HG02642 (cell line): ENCODE data around the gene CCDC18.
"Not testable (repeated sequence)": the region's sequence is repeated elsewhere in the genome, so short reads cannot be mapped to it uniquely, and the experiment has no call there.

Experiments used
- ATAC-seq: cut with Tn5 transposase; IDR thresholded peaks from one replicate; pipeline ENCODE4 v1.9.1; 2021; ENCODE audit warnings: mild to moderate bottlenecking; ENCODE audit not compliant: unreplicated experiment, poor library complexity

CCDC18 gene

DNA sequence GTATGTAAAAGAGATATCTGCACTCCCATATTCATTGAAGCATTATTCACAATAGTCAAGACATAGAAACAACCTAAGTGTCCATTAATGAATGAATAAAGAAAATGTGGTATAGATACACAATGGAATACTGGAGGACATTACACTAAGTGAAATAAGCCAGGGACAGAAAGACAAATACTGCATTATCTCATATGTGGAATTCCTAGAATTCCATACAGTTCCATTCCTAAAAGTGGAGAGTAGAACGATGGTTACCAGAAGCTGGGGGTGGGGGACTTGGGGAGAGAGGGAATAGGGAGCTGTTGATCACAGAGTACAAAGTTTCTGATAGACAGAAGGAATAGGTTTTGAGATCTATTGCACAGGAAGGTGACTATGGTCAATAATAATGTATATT, 7.7 kb upstream of the CCDC18 start:
- ATAC-seq: no peak

DNA sequence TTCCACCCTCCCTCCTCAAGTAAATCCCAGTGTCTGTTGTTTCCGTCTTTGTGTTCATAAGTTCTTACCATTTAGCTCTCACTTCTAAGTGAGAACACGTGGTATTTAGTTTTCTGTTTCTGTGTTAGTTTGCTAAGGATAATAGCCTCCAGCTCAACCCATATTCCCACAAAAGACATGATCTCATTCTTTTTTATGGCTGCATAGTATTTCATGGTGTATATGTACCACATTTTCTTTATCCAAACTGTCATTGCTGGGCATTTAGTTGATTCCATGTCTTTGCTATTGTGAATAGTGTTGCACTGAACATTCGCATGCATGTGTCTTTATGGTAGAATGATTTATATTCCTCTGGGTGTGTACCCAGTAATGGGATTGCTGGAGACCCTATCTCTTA, 5.9 kb upstream of the CCDC18 start:
- not testable (repeated sequence) for ATAC-seq

DNA sequence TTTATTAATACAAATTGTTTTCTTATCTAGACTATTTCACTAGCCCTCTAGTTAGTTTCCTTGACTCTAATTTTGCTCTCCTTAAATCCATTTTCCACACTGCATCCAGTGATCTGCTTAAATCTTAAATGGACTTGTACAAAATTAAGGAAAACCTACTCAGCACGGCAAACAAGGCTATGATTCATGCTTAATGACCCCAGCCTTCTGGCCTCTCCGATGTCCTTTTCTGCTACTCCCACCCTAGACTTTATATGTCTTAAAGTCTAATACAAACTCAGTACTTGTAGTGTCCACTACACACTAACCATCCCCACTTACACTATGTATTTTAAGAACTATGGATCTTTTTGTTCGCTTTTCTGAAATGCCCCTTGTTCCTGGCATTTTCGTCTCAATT, 2.5 kb upstream of the CCDC18 start:
- ATAC-seq: no peak

DNA sequence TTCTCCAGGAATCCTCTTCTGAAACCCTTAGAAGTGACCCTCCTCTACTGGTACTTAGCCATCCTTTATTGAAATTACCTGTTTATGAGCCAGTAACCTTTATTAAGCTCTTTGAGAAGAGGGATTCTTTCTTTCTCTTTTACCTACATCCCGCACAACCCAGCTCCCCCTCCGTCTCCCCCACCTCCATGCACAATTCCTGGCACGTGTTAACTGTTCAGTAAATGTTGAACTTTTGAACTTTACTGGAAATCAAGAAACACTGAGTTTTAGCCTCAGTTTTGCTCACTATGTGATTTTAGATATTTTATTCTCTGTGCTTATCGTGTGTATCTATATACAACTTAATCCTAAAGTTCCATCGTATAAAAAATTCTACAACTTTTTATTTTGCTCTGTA, 2.1 kb upstream of the CCDC18 start:
- no peak for ATAC-seq

DNA sequence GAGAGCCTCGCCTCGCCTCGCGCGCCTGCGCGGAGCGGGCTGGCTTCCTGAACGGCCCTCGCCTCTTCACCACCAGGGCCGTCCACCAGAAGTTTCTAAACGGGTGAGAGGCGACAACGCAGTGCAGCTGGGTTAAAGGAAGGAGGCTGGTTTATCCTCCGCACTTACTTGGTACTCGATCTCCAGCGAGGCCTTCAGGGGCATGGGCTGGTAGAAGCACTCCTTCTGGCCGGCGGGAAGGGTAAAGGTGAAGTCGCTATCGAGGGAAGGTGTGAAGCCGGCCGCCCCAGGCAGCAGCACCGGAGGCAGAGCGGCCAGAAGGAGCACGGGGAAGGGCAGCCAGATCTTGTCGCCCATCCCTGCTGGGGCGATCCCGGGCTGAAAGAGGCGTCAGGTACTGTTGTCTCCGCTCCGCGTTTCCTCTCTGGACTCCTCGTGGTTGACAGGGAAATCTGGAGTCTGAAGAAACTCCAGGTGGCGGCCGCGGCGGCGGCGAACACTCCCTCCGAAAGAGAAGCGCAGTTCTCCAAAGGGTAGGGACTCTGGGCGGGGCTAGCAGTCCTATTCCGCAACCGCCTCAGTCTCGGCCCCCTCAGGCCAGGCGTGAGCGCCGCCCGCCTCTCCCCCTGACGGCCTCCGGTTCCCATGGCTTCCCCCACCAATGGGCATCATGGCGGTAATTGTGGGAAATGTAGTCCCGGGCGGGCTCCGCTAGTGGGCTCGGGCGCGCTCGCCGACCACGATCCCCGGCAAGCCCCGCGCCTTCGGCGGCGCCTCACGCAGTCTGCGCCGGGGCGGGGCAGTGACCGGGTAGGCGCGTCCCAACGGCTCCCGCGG, 420 bp upstream of the CCDC18 start, which contains the start of gene TMED5:
Gene TMED5, minus strand, starts transcription at position 528 of the 837 bp plus-strand sequence. Its CDS starts 171 bp downstream, at position 357.
- peak; percentile 91 for ATAC-seq

DNA sequence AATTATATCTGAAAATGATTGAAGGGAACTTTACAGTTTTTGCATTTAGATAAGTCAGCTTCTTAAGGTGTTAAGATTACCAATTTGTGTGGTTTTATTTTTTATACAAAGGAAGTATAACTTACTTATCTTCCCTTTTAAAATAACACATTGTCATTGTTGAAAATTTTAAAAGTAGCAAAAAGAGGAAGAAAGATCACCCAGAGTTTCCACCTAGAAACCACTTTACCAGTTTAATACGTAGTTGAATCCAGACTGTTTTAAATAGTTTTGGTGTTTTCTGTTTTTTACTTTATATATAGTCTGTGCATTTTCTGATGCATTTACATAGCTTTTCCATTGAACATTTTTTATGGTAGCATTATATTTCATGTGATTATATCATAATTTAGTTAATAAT, 6.1 kb downstream of the CCDC18 start:
- ATAC-seq: no peak

DNA sequence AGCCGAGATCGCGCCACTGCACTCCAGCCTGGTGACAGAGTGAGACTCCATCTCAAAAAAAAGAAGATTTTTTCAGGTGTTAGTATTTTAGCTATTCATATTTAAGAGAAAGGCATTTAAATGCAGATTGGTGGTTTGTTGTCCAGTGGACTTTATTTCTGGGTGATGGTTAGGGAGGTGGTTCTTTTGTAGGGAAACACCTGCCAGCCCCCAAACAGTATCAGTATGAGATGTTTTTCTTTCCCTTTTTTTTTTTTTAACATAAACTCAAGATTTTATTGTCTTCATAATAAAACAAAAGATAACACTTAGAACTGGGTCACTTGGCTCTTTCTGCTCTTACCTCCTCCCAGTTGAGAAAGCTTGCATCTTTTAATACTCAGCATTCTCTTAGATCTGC, 9.9 kb downstream of the CCDC18 start:
- no peak for ATAC-seq

DNA sequence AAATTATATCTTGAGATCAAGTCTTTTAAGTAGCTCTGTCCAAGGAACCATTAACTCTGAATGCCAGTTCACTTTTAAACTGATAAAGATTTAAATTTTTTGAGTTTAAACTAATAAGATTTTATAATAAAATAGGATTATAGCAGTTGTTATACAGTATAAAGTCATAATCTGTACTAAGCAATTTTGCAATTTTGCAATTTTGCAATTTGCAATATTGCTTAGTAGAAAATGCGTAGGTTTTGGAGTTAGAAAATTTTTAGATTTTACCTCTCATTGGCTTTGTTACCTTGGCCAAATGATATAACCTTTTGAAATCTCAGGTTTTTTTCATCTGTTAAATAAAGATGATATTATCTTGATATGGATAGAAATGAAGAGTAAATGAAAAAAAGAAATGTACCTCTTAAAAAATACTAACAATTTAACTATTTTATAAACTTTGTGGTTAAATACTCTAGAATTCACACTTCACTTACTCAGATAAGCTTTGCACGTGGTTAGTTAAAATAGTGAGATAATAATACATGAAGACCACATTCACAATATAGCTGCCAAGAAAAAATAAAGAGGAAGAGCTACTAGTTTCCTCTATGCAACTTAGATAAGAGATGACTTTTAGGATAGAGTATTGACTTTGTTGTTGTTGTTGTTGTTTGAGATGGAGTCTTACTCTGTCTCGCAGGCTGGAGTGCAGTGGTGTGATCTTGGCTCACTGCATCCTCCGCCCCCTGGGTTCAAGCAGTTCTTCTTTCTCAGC, 13.9 kb downstream of the CCDC18 start:
- ATAC-seq: no peak

DNA sequence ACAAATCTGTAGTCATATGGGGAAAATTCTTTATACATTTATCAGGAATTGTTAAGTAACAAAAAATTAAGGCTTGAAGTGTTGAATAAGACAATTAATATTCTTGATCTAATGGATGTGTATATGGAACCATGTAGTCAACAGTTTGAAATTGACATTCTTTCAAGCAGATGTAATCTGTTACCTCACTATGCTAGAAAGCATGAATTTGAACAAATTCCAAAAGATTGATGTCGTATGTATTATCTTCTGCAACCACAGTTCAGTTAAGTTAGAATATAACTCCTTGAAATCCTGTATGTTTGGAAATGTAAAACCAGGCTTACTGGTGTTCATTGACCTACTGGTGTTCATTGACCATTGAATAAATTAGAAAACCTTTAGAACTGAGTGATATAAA, 16.1 kb downstream of the CCDC18 start:
- no peak for ATAC-seq

DNA sequence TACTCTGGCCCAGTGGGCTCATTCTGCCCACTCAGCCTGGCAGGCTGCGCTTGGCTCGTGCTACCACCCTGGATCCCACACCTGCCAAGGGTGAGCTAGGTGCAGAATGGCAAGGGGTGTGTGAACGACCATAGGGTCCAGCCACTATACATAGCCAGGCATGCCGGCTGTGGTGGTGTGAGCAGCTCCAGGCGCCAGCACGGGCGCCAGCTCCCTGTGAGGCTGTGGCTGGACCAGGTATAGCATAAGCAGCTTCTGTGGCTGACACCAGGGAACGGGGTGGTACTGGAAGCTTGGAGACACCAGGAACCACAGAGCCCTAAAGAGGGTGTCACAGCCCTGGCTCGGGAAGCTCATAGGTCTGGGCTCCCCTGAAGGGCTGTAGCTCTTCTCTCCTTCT, 18.6 kb downstream of the CCDC18 start:
- ATAC-seq: no peak

DNA sequence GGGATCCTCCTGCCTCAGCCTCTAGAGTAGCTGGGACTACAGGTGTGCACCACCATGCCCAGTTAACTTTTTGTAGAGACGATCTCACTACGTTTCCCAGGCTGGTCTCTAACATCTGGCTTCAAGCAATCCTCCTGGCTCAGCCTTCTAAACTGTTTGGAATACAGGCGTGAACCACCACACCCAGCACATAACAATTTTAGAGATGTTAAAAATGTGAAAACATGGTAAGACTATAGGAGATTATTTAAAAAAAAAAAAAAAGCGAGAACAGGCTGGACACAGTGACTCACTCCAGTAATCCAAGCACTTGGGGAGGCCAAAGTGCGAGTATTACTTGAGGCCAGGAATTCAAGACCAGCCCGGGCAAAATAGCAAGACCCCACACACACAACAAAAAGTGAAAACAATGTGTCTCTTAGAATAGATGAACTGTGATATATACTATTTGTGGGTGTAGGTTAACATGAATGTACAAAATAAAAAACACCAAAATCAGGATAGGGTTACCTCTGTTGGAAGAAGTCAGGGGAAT, 19.6 kb downstream of the CCDC18 start:
- no peak for ATAC-seq

DNA sequence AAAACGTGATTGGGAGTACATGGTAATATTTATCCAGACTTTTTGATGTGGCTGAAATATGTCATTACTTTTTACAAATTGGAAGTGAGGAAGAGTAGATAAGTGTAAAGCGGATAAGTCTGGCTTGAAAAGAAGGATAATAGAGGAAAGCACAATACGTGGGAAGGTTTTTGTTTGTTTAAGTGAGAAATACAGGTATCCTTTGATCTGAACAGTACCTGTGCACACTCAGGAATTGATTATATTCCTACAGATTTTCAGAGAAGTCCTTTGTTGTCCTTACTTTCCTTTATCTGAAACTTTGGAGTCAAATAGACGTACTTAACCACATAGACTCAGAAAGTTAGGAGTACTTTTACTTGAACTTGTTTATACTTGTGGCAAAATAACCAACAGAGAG, 20.2 kb downstream of the CCDC18 start:
- no peak for ATAC-seq

DNA sequence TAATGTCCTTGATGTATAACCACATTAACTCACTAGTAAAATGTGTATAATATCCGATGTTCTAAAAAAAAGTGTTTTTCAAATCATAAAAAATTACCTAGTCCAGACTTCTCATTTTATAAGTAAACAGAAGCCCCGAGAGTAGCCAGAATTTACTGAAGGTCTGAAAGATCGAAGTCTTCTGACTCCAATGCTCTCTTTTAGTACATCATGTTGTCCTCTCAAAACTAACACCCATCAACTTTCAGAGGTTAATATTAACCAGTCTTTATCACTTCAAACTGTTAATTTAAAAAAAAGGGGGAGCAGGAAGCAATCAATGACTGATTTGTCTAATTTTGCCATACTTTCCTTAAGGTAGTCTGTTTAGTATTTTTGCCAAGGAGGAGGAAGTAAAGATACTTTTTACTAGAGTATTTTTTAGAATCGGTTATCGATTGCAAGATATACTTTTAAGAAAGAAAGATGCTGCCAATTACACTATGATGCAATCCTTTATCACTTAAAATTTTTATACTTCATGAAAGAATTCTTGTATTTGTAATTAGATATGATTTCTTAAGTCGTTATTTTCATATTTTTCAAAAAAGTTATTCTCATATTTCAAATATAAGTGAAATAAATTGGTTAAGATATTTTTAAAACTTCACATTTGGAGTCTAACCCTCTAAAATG, 25.5 kb downstream of the CCDC18 start:
- ATAC-seq: no peak

DNA sequence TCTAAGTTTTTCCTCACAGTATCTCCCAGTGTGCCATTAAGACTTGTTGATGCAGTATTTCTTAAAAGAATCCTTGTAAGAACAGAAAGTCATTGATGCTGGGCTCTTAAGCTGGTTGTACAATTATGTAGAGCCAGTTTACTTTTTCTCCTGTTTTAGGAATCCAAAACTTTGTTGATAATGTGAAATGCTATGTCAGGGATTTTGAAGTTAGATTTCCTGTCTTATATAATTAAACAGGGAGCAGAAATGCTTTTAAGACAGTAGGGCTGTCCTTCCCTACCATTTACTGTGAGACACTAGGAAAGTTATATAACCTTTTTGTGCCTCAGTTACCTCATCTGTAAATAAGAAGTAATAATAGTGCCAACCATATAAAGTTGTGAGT, 26.0 kb downstream of the CCDC18 start:
- ATAC-seq: no peak

DNA sequence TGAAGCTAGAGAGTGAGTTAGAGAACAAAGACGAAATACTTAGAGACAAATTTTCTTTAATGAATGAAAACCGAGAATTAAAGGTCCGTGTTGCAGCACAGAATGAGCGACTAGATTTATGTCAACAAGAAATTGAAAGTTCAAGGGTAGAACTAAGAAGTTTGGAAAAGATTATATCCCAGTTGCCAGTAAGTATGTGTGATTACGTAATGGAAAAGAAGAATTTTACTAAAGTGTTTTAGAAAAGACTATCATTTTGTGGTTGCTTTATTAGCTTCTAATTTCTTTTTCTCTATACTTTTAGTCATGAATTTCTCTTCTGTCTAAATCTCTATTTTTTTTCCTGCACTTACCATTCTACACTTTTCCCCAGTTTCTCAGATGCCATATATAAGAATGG, 26.7 kb downstream of the CCDC18 start:
- no peak for ATAC-seq

DNA sequence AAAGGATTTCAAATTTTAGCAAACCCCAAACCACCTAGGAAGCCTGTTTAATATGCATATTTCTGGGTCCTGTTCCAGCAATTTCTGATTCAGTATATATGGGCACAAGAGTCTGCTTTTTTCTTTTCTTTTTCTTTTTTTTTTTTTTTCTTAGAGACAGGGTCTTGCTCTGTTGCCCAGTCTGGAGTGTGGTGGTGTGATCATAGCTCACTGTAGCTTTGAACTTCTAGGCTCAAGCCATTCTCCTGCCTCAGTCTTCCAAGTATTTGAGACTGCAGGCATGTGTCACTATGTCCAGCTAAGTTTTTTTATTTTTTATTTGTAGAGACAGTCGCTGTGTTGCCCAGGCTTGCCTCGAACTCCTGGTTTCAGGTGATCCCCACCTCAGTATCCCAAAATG, 34.8 kb downstream of the CCDC18 start:
- ATAC-seq: no peak

DNA sequence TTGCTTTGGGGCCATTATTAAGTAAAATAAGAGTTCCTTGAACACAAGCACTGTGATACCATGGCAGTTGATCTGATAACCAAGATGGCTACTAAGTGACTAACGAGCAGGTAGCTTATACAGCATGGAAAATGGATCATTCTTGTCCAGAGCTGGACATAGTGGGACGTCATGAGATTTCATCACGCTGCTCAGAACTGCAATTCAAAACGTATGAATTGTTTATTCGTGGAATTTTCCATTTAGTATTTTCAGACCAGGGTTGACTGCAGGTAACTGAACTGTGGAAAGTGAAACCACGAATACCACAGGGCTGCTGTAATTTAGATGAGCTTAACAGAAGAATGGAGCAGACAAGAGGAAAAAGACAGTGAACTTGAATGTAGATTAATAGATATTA, 38.9 kb downstream of the CCDC18 start:
- ATAC-seq: no peak

DNA sequence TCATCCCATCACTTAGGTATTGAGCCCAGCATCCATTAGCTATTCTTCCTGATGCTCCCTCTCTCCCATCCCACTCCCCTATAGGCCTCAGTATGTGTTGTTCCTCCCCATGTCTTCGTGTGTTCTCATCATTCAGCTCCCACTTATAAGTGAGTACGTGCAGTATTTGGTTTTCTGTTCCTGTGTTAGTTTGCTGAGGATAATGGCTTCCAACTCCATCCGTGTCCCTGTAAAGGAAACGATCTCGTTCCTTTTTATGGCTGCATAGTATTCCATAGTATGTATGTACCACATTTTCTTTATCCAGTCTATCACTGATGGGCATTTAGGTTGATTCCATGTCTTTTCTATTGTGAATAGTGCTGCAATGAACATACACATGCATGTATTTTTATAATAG, 40.2 kb downstream of the CCDC18 start:
- ATAC-seq: not testable (repeated sequence)

DNA sequence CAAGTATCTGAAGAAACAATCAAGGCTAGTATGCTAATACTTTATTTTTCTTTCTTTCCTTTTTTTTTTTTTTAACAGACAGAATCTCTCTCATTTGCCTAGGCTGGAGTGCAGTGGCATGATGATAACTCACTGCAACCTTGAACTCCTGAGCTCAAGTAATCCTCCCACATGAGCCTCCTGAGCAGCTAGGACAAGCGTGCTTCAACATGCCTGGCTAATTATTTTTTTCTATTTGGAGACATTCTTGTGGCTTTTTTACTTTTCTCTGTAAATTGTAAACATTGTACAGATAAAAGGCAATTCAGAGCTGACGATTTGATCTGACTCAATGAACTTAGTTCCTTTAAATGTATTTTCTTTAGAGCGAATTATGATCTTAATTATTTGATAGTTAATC, 41.4 kb downstream of the CCDC18 start:
- ATAC-seq: no peak

DNA sequence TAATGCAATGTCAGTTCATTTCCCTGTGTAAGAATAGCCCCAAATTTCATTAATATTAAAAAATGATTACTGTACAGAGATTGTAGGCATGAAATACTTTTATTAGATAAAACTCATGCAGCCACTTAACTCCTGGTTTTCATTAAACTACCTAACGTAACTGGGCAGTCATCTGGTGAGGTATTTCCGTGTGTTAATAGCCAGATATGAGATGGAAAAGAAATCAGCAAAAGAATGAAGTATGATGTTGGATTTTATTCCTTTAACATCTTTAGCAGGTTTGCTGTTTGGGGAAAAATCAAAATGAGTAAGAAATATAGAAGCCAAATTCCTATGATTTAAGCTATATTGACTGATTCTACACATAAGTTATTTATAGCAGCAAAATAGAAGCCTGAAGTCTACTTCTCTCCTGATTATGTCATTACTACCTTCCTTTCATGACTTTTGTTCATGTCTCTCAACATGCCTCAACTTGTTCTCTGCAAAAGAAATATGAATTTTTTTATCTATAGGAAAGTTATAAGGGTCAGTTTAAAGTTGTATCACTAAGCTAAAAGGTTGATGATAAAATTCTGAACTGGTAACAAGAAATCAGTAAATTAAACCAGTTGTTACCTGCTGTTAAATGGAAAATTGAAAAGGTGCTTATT, 42.6 kb downstream of the CCDC18 start:
- ATAC-seq: no peak
